HL-60/S4 treated with retinoic acid at 250 ng/mL for 4 days and 3 days (cell line): ENCODE data around the gene STPG2.

Source experiments
- in situ Hi-C: fragments of 300-500 bp; cut with MboI; formaldehyde crosslinking; loops from 2 replicates; pipeline ENCODE4 v1.7.0; 2022; ENCODE audit warnings: low sequenced_read_pairs

The STPG2 gene

DNA sequence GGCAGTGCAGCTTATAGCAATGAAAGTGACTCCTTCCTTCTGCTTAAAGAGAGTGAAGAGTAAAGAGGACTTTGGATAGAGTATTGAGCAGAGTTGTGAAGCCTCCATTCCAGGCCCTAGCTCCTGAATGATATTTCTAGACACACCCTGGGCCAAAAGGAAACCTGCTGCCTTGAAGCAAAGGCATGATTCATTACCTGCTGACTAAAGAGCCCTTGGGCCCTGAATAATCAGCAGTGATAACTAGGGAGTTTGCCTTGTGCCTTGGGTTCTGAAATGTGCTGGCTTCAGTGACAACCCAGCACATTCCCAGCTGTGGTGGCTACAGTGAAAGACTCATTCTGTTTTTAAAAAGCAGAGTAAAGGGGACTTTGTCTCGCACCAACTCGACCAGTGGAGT lies 49.2 kb downstream of the STPG2 start:
- in situ Hi-C loops, result no loop called here

DNA sequence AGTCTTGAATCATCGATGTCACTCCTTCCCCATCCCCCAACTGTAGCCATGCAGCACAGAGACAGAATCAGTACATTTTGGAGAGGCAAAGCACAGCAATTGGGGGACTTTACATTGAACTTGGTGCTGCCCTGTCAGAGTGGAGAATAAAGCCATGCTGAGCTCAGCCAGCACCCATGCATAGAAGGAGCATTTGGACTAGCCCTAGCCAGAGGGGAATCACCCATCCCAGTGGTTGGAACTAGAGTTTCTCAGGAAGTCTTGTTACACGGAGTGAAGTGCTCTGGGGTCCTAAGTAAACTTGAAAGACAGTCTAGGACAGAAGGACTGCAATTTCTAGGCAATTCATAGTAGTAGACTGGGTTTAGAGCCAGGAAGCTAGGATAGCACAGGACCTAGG lies 49.6 kb downstream of the STPG2 start:
- in situ Hi-C loops, result no loop called here

DNA sequence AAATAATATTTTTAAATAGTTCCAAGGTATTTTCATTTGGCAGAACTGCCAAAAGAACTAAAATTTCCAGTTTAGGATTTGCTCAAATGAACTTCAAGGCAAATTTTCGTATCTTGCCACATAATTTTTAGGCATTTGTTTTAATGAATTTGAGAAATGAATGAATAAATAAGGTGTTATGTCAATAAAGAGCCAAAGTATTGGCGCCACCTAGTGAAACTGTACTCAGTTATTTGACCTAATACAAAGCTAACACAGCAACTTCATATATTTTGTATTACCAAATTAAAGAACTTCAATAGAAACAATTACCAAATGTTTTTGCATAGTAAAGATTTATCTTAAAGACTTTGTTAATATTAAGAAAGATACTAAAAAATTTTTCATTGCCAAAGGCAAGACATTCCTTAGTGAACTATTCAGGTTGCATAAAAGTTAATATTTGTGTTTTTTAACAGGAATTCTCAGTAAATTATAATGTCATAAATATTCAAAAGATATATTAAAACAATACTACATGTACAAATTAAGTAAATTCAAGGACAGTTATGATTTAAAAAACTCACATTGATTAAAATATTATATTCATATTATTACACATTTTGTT lies 50.3 kb downstream of the STPG2 start:
- in situ Hi-C loops, result no loop called here

DNA sequence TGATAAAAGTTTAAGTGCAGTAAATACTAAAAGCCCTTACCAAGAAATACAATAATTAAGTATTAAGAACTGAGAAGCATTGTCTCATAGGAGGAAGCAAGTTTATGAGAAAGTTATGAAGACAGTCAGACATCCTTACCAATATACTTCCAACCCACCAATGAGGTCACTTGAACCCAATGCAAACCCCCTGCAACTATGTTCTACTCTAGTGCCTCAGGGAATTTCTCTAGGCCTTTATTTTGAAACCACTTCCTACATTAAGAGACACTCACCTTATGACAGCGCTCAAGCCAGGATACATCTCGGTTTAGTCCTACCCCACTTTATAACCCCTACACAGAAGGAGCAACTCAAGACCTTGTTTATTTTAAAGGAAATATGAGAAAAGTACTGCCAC lies 61.3 kb downstream of the STPG2 start:
- in situ Hi-C loops, result no loop called here

DNA sequence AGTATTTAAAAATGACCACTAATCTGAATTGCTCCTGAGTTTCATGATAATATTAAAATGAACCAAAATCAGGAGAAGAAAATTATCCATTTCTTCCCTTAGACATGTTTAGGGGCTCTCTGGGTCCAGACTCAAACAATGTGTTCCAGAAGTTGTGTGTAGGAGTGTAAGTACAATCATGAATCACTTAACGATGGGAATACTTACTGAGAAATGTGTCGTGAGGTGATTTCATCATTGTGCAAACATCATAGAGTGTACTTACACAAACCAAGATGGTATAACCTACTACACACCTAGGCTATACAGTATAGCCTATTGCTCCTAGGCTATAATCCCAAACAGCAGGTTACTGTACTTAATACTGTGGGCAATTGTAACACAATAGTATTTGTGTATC lies 74.8 kb downstream of the STPG2 start:
- in situ Hi-C loops, result no loop called here

DNA sequence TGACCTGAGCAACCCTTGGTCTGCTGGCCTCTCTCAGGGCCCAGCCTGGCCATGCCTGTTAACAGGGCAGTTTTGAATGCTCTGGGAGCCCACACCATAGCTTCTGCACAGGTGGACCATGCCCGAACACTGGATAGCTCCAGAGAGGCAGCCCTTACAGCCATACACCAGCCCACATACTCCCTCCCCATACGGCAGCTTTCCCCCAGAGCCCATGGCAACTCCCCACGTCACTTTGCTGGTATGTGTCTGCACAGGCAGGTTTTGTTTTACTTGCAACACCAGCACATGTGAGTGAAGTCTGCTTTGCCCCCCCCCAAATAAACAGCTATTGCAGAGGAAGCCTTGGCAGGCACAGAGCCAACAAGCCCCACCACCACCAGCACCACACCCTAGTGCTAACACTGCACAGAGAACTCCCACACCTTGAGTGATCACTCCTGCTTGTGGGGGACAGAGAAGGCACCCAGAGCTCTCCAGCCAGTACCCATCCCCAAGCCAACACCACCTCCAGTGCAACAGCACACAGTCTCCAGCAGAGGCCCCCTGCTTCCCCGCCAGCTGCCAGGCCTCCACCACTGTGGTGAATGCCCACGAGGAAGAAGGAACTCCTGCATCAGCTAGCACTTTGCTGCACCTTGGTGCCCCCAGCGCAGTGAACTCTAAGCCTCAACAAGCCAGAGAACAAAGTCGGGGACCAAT lies 87.3 kb downstream of the STPG2 start:
- in situ Hi-C loops, result no loop called here

DNA sequence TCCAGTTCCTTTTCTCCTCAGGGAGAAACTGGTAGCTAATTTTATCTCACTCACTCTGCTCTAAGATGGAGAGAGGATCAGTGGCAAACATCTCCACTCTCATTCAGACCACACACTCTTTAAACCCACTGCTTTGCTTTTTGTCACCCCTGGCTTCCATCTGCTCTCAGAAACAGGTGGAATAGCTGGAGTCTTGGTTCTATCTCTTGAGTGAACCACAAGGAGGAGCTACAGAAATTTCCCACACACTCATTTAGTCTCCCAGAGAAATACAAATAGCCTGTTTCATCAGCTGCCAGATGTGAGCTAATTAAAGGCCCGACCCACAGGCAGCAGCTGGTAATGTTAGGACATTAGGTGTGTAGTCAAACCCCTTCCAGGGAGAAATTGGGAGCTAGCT lies 96.6 kb downstream of the STPG2 start:
- in situ Hi-C loops, result no loop called here

DNA sequence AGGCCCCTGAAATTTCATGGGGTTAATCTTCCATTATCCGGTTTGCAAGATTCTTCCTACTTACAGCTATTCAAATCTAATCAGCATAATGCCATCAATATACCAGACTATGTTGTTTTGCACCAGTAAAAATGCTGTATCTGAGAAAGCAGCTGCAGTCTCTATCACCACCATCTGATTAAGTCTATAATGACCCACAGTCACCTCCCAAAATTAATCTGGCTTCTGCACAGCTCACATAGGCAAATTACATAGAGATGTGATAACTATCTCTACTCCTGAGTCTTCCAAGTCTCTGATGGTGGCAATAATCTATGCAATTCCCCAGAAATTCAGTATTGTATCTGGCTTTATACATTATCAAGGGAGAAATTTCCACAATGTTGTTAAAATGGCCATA lies 113.2 kb downstream of the STPG2 start:
- in situ Hi-C loops, result no loop called here

DNA sequence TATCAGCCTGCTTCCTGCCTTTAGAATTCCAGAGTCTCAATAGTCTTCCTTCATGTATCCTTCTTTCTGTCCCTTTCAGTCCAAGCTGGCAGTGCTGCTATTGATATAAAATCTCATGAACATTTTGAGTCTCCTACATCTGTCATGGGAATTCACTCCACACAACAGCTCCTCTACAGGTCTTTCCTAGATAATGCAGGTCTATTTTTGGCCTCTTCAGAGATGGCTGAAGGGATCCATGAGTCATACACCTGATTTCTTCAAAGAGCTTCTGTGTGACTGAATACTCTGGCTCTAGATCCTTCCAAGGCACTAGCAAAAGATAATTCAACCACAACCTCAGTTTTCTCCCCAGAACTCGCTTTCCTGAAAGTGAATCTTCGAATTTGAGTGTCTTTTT lies 115.4 kb downstream of the STPG2 start:
- in situ Hi-C loops, result no loop called here

DNA sequence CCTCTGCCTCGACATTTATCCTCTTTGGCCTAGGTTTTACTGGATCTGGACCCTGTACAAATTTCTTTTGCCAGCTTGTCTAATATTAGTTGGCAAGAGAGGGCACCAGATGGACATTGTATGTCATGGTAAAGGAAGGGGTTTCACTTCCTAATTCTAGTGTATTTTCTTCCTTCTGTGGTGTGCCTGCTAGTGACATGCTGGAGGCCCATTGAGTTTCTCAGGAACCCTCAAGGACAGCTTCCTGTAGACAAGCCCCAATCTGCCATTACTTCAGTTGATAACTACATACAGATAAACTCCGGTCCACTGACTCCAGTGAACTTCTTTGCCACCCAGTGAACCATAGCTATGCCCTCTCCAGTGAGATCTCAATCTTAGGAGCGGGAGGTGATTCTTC lies 116.9 kb downstream of the STPG2 start:
- in situ Hi-C loops, result no loop called here

DNA sequence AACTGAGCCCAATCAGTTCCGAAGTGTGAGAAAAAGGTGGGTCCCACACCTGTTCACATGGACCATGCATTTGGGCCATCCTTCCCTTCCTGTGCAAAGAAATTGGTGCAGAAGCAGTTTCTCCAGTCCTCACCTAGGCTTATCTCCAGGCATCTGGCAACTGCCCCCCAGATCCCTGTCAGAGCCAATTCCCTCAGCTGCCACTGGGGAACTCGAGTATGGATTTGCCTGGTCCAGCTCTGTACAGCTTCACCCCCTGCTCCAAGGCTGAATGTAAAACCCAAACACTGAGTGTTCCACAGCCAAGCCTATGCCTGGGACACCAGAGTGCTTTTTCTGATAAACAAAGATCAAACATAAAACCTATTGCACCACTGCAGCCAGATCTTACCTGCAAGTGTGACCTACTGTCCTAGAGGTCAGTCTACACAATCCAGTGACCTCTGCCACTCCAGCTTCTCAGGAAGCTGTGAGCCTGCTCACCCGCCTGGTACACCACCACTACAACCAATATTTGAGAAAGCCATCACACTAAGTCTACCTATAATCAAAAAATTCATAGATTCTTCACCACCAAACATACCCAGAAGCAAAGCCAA lies 136.4 kb downstream of the STPG2 start:
- in situ Hi-C loops, result no loop called here

DNA sequence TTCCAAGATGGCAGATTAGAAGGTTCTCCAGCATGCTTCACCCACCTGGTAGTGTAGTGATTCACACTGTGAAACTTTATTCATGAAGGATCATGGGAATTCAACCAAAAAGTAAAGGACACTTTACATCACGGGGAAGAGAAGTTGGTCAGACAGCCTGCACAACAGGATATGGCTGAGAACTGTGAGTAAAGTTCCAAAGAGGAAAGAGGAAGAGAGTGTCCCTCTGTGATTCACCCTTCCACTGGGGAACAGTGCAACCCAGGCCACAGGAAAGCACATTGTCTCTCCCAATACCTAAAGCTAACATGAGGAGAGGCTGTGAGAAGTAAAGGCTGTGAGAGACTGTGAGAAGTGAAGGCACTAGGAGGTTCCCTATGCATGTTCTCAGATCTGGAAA lies 137.2 kb downstream of the STPG2 start:
- in situ Hi-C loops, result no loop called here

DNA sequence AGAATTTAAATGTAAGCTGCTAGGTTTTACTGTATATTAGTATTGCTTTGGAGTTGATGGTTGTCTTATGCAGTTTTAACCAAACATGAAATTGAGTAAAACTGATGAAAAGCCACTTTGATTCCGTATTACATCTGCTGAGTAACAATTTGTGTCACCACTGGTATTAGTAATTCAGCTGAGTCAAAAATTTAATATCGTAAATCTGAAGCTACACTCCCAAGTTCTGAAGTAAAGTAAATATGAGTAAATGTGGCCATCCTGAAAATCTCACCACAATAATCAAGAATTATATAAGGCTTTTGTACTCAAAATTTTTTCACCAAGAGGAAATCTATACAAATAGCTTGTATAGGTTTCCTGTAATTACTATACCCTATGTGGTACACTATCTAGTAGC lies 142.3 kb downstream of the STPG2 start:
- in situ Hi-C loops, result no loop called here

DNA sequence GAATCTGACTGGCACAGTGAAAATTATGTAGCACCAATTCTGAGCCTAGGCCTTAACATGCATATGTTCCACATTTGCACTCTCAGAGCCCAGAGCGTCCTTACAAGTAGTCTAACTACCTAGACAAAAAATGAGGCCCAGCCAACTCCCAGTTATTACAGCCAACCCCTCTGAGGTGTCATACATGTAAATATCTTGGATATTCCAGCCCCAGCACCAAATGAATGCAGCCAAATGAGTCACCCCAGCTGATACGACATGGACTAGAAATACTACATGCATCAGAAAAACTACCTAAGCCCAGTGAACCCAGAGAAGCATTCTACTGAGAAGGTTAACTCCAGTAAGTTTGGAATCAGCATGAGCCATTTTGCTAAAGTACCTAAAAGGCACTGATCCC lies 145.1 kb downstream of the STPG2 start:
- in situ Hi-C loops, result no loop called here

DNA sequence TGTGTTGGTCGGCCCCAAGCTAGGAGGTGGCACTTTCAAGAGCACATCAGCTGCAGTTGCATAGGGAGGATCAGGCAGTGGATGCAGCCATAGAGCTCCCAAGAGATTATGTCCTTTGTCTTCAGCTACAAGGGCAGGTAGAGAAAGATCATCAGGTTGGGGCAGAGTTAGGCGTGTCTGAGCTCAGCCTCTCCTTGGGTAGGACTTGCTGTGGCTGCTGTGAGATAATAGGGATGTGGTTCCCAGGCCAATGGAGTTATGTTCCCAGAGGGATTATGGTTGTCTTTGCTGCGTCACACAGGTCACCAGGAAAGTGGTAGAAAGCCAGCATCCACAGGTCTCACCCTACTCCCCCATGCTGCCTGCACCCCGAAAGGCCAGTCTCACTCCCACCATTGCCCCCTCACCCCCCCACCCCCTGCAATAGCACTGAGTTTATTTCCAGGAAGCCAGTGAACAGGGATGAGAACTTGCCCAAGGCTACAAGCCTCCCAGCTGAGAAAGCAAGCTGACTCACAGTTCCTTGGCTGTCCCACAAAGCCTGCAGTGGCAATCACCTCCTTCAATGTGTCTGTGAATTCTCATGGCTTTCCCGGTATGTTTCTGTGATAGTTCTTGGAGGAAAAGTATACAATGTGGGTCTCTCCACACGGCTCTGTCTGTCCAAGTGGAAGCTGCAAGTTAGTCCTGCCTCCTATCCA lies 148.4 kb downstream of the STPG2 start:
- in situ Hi-C loops, result no loop called here

DNA sequence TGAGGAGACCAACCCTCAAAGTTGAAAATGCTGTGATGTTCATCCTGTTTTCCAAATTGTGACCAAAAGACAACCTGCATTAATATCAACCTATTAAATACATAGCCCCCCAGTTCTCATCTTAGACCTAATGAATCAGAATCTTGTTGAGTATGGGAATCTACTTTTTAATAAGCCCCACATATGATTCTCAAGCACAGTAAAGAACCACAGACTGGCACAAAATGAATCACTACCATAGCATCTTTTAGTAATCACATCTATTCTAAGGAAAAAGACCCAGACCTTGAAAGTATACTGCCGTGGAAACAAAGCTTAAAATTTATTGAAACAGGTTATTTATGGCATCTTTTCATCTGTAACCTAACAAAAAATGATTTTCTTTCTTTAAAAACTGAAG lies 152.9 kb downstream of the STPG2 start:
- in situ Hi-C loops, result no loop called here

DNA sequence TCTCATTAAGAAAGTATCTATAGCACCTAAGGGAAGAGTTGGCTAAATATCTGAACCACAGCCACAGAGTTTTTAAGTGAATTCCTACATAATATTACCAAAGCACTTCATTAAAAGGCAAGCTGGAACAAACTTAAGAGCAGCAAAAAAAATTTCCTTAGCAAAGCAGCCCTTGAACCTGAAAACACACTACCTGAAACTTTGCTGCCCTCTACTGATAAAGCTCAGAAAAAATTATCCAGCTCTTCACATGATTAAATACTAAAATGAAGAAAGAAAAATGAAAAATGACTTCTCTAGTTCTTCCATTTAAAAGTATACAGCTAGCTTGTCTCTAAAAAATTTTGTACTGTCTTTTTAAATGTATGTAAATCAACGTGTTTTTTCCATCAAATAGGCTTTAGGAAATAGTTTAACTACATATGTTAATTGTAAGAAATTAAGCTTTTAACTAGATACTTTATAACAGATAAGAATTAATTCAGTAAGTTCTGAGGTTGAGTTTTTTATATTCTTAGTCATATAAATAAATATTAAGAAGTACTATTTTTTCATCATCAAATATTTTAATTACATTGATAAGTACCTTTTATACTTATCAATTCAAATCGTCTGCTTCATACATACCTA lies 156.1 kb downstream of the STPG2 start:
- in situ Hi-C loops, result no loop called here

DNA sequence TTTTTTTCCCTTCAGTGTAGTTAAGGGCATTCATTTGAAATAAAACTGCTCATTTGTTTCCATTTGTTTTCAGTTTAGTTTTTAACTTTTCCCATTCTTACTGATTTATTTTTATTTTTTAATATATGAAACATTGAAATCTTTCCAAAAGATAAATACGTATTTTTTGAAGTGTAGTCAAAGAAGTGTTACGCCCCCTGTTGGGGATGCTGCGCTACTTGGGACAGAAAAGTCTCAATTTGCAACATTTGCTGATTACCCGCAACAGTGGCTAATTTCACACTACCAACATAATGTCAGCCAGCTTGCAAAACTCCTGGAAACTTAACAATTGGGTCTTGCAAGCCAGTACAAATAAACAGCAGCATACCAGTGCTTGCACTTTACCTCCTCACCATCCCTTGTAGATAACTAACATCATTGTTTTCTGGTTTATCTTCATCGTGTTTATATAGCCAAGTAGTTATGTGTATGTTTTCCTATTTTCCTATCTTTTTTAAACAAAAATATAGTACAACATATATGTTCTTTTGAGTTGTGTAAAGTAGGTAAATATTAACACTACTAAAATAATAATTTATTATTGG lies 158.6 kb downstream of the STPG2 start:
- in situ Hi-C loops, result no loop called here

DNA sequence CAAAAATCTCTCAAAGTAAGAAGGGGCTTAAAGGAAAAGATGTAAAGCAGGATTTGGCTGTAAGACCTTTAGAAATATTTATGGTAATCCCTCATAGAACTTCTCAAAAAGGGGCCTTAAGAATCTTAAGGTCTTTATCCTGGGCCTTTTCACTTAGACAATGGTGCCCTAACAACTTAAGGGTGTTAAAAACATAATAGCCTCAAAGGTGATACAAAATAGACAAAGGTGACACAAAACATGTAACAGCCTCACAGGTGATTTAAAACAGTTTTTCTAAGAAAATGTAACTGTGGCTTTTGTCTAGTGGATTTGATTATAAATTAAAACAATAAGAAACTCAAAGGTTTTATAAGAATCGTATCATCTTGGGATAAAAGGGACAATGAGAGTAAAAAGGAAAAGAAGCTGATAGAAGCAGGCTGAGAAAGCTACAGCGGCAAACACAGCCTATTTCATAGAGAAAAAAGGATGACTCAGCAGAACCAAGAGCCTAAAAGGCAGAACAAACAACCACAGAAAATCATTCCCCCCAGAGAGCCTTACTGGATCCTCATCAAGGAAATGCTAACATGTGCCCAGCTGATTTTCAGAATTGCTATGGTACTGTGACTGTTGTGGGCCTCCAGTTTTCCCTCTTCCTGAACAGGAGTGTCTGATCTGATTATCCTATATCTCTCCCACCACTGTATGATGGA lies 164.3 kb downstream of the STPG2 start:
- in situ Hi-C loops, result no loop called here

DNA sequence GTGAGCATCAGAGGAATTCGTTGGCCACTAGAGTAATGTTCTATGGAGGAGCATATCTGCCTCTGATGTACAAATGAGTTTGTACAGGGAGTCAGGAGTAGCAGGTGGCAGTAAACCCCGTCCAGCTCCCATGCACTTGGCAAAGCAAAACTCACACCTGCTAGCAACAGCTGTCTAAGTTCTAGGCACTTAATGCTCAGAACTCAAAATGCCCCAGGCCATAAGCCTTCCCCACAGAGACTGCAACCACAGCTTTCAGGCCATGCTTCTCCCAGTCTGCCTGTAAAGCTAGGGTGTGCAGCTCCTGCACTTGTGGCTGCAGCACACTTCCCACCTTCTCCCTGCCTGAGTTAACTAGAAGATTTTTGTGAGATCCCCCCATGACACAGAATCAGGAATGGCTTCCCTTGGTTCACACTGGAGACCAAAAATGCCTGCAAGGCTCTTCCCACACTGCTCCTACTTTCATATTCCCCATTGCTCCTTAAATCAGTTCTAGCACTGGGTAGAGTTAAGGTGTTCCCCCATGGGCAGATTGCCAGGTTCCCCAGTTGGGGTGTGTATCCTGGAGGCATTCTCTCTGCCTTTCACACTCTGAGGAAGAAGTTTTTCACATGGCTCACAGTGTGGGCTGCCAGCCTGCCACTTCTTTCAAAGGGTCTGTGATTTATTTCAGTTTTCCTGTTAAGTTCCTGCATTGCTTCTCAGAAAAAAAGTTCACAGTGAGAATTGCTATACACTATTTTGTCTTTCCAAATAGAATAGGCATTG lies 189.9 kb downstream of the STPG2 start:
- in situ Hi-C loops, result no loop called here
